HG02610 (cell line): ENCODE measurements around the gene SRSF9.
"Not testable (repeated sequence)": the region's sequence is repeated elsewhere in the genome, so short reads cannot be mapped to it uniquely, and the experiment has no call there.

Source experiments
- ATAC-seq: cut with Tn5 transposase; IDR thresholded peaks from one replicate; pipeline ENCODE4 v1.9.1; 2021; ENCODE audit warnings: mild to moderate bottlenecking, moderate library complexity; ENCODE audit not compliant: unreplicated experiment

The SRSF9 gene

GRCh38 chr12:120455302-120455701, 14.2 kb downstream of the SRSF9 start:
- ATAC-seq = no peak

GRCh38 chr12:120453977-120454376, 15.6 kb downstream of the SRSF9 start:
- no peak for ATAC-seq

- ATAC-seq = no peak
Observed at GRCh38 chr12:120453060-120453750, 16.3 kb downstream of the SRSF9 start.

- not testable (repeated sequence) for ATAC-seq
Observed at GRCh38 chr12:120452524-120452923, 17.0 kb downstream of the SRSF9 start.

- no peak for ATAC-seq
Observed at GRCh38 chr12:120447992-120448391, 21.6 kb downstream of the SRSF9 start.

- ATAC-seq = not testable (repeated sequence)
Observed at GRCh38 chr12:120446844-120447178, 22.7 kb downstream of the SRSF9 start.

GRCh38 chr12:120445911-120446843, 23.4 kb downstream of the SRSF9 start, which contains the start of the genes GATC and TRIAP1:
TSS of gene GATC (plus strand) at chr12:120446444. CDS start at chr12:120446481, 37 bp downstream.
TSS of gene TRIAP1 (minus strand) at chr12:120446384. CDS start at chr12:120446372, 12 bp downstream.
- peak; percentile 91 for ATAC-seq

- no peak for ATAC-seq
Observed at GRCh38 chr12:120444676-120445075, 24.9 kb downstream of the SRSF9 start.

- no peak for ATAC-seq
Observed at GRCh38 chr12:120439646-120440247, 29.8 kb downstream of the SRSF9 start.

GRCh38 chr12:120438495-120439198, 30.9 kb downstream of the SRSF9 start:
- no peak for ATAC-seq

- ATAC-seq = peak; percentile 94
Observed at GRCh38 chr12:120437735-120438494, 31.6 kb downstream of the SRSF9 start, which contains the start of gene COX6A1. TSS of gene COX6A1 (plus strand) at chr12:120438113. CDS start at chr12:120438127, 14 bp downstream.

GRCh38 chr12:120432772-120433525, 36.6 kb downstream of the SRSF9 start:
- no peak for ATAC-seq

GRCh38 chr12:120429368-120429767, 40.2 kb downstream of the SRSF9 start:
- no peak for ATAC-seq

GRCh38 chr12:120428597-120429229, 40.8 kb downstream of the SRSF9 start:
- no peak for ATAC-seq

- ATAC-seq = no peak
Observed at GRCh38 chr12:120425797-120426196, 43.8 kb downstream of the SRSF9 start.

GRCh38 chr12:120422892-120423456, 46.6 kb downstream of the SRSF9 start:
- ATAC-seq = no peak

- ATAC-seq = no peak
Observed at GRCh38 chr12:120421701-120422100, 47.8 kb downstream of the SRSF9 start.

- ATAC-seq = no peak
Observed at GRCh38 chr12:120417917-120418580, 51.5 kb downstream of the SRSF9 start.
